Subcutaneous abdominal adipose tissue (tissue), 5 donors: ENCODE results near the gene EAF1.
A peak's percentile ranks its signal among the peaks of the same experiment; 100 is the strongest.

ENCODE experiments used
- H3K27ac ChIP-seq: one replicate; pipeline ENCODE4 v1.7.0; 2013; ENCODE audit warnings: low read depth, mild to moderate bottlenecking, inconsistent platforms, low read length, moderate library complexity
- H3K27me3 ChIP-seq, 5 donors: one replicate each; pipeline ENCODE4 v1.7.0; 2013; ENCODE audit warnings: low read length in 5 of 5, inconsistent platforms in 1 of 5; ENCODE audit not compliant: control insufficient read depth in 5 of 5, insufficient read depth in 4 of 5
- H3K36me3 ChIP-seq, 5 donors: one replicate each; pipeline ENCODE4 v1.7.0; 2013; ENCODE audit warnings: low read length in 5 of 5; ENCODE audit not compliant: control insufficient read depth in 5 of 5, insufficient read depth in 5 of 5
- H3K4me1 ChIP-seq, 5 donors: one replicate each; pipeline ENCODE4 v1.7.0; 2013; ENCODE audit warnings: low read length in 5 of 5, mild to moderate bottlenecking in 3 of 5, moderate library complexity in 1 of 5; ENCODE audit not compliant: control insufficient read depth in 5 of 5, insufficient read depth in 5 of 5
- H3K4me3 ChIP-seq, 5 donors: one replicate each; pipeline ENCODE4 v1.7.0; 2013; ENCODE audit warnings: low read length in 5 of 5, low read depth in 1 of 5
- H3K9ac ChIP-seq, 5 donors: one replicate each; pipeline ENCODE4 v1.7.0; 2013; ENCODE audit warnings: low read length in 5 of 5, mild to moderate bottlenecking in 4 of 5, moderate library complexity in 3 of 5
- H3K9me3 ChIP-seq, 5 donors: one replicate each; pipeline ENCODE4 v1.7.0; 2013; ENCODE audit warnings: low read length in 5 of 5; ENCODE audit not compliant: control insufficient read depth in 5 of 5
- donor health status: healthy.
- donor health status: healthy.
- donor health status: healthy.
- donor health status: healthy.
- donor health status: healthy.

EAF1 gene

DNA sequence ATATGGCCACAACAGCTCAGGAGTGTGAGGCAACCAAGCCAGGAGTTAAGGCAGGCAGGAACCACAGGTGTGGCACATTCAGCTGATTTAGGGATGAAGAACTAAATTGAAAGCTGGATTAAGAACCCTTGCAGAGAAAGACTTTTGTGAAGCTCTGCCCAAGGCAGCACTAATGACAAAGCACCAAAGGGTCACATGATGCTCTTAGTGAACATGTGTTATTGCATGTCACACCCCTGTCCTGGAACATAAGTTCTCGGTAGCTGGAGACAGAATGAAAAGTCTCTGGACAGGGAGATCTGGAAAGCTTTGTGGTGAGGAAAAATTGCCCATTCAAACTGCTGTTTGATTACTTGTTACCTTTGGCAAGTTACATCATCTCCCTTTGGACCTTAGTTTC lies 3.2 kb downstream of the EAF1 start:
- Histone ChIP-seq H3K36me3 (peaks cover 25 to 47% (median 41%) of the 10 kb centered on the region in 5 donors), H3K4me3 (no peak overlapping the region), H3K27me3 (no peaks in the 10 kb centered on the region), H3K4me1 (peaks cover 2 to 37% (median 30%) of the 10 kb centered on the region in 5 donors), H3K9me3 (no peaks in the 10 kb centered on the region), H3K27ac (no peak overlapping the region), H3K9ac (peak overlapping the region in 1 of 5 donors; percentile 20)

DNA sequence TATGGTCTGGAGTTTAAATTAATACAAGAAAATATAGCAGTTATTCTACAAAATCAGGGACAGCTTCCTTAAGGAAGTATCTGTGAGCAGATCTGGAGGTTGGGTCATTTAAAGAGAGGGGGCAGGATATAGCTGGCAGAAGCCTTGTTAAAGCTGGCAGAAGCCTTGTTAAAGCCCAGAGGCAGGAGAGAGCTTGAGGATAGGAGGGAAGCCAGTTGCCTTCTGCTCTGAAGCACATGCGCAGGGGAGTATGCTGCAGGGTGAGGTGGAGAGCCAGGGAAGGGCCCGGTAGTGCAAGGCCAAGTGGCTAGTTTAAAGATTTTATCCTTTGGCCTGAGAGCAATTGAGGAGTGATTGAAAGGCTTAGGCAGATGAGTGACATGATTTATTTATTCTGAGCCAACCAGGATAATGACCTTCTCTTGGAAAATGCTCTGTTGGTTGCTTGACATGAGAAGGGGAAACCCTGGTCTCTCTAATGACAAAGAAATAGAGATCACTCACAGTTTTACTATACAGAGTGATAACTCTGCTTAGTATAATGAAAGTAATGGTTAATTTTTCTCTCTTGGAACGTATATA lies 3.9 kb downstream of the EAF1 start:
- no peaks in the 10 kb centered on the region for H3K9me3 ChIP-seq
- no peak overlapping the region for H3K27ac ChIP-seq
- no peaks in the 10 kb centered on the region for H3K27me3 ChIP-seq
- H3K9ac ChIP-seq = peak overlapping the region in 1 of 5 donors; percentile 13
- H3K4me3 ChIP-seq = no peak overlapping the region
- peaks cover 2 to 33% (median 26%) of the 10 kb centered on the region in 5 donors for H3K4me1 ChIP-seq
- H3K36me3 ChIP-seq = peaks cover 30 to 54% (median 49%) of the 10 kb centered on the region in 5 donors

DNA sequence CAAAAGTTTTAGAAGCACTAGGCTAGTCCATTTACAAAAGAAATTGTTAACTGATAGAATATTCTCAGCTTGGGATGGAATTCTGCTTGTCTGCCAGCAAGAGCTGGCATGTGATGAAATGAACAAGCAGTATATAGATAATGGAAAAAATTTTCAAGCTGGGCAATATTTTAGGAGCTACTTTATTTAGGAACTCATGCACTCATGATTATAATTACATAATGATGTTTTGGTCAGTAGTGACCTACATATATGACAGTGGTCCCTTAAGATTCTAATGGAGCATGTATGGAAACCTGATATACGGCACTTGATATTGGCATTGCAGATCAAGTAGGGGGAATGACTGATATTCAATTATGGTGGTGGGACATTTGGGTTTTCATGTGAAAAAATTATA lies 6.1 kb downstream of the EAF1 start:
- no peak overlapping the region for H3K4me3 ChIP-seq
- H3K9me3 ChIP-seq = no peaks in the 10 kb centered on the region
- H3K36me3 ChIP-seq = peaks cover 42 to 75% (median 65%) of the 10 kb centered on the region in 5 donors
- no peaks in the 10 kb centered on the region for H3K27me3 ChIP-seq
- H3K27ac ChIP-seq = no peak overlapping the region
- no peak overlapping the region for H3K9ac ChIP-seq
- H3K4me1 ChIP-seq = peaks cover 2 to 17% (median 10%) of the 10 kb centered on the region in 5 donors

GRCh38 chr3:15434756-15435155 lies 7.4 kb downstream of the EAF1 start:
- Histone ChIP-seq H3K36me3 (peaks cover 50 to 87% (median 72%) of the 10 kb centered on the region in 5 donors), H3K27me3 (no peaks in the 10 kb centered on the region), H3K9me3 (no peaks in the 10 kb centered on the region), H3K27ac (no peak overlapping the region), H3K9ac (no peak overlapping the region), H3K4me3 (no peak overlapping the region), H3K4me1 (peaks cover 0 to 7% (median 0%) of the 10 kb centered on the region in 5 donors)

GRCh38 chr3:15436246-15436645 lies 8.8 kb downstream of the EAF1 start:
- H3K36me3 ChIP-seq = peaks cover 56 to 93% (median 83%) of the 10 kb centered on the region in 5 donors
- no peak overlapping the region for H3K9ac ChIP-seq
- H3K4me3 ChIP-seq = no peak overlapping the region
- no peaks in the 10 kb centered on the region for H3K9me3 ChIP-seq
- H3K4me1 ChIP-seq = peaks cover 0 to 2% (median 0%) of the 10 kb centered on the region in 5 donors
- H3K27ac ChIP-seq = no peak overlapping the region
- H3K27me3 ChIP-seq = no peaks in the 10 kb centered on the region

GRCh38 chr3:15438983-15439382 lies 11.6 kb downstream of the EAF1 start:
- H3K9me3 ChIP-seq = no peaks in the 10 kb centered on the region
- H3K4me1 ChIP-seq = no peaks in the 10 kb centered on the region
- H3K27me3 ChIP-seq = no peaks in the 10 kb centered on the region
- H3K36me3 ChIP-seq = peaks cover 47 to 94% (median 81%) of the 10 kb centered on the region in 5 donors
- H3K9ac ChIP-seq = no peak overlapping the region
- H3K4me3 ChIP-seq = no peak overlapping the region
- no peak overlapping the region for H3K27ac ChIP-seq

DNA sequence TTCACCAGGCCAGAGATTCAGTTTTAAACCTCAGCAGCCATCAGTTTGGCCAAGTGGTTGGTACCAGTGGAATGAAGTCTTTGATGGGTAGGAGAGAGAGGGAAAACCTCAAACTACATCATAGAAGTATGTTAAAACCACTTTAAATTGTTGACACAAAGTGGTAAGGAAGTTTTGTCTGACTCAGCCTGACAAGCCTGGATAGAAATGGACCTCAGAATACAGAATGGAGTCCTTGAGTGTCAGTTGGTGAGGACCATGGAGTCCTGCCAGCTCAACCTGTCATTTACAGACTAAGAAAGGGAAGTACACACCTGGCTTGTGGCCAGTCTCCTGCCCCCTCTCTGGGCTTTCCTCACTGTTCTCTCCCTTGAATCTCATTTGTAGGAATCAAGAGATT lies 12.1 kb downstream of the EAF1 start:
- Histone ChIP-seq H3K4me1 (no peaks in the 10 kb centered on the region), H3K9me3 (no peaks in the 10 kb centered on the region), H3K27me3 (no peaks in the 10 kb centered on the region), H3K27ac (no peak overlapping the region), H3K9ac (no peak overlapping the region), H3K36me3 (peaks cover 44 to 90% (median 77%) of the 10 kb centered on the region in 5 donors), H3K4me3 (no peak overlapping the region)

- H3K4me3 ChIP-seq = no peak overlapping the region
- no peaks in the 10 kb centered on the region for H3K4me1 ChIP-seq
- H3K27me3 ChIP-seq = no peaks in the 10 kb centered on the region
- no peaks in the 10 kb centered on the region for H3K9me3 ChIP-seq
- H3K27ac ChIP-seq = no peak overlapping the region
- H3K9ac ChIP-seq = no peak overlapping the region
- H3K36me3 ChIP-seq = peaks cover 31 to 76% (median 67%) of the 10 kb centered on the region in 5 donors
Observed at GRCh38 chr3:15440891-15441290, 13.5 kb downstream of the EAF1 start.

- H3K27ac ChIP-seq = no peak overlapping the region
Observed at GRCh38 chr3:15443826-15444524, 16.6 kb downstream of the EAF1 start.

GRCh38 chr3:15449489-15450224 lies 22.3 kb downstream of the EAF1 start:
- Histone ChIP-seq H3K36me3 (peaks cover 0 to 29% (median 13%) of the 10 kb centered on the region in 5 donors), H3K4me3 (no peak overlapping the region), H3K9me3 (no peaks in the 10 kb centered on the region), H3K27ac (no peak overlapping the region), H3K4me1 (no peaks in the 10 kb centered on the region), H3K27me3 (no peaks in the 10 kb centered on the region), H3K9ac (no peak overlapping the region)

More at GRCh38 chr3:15443826-15444524, 16.6 kb downstream of the EAF1 start:
- no peaks in the 10 kb centered on the region for H3K4me1 ChIP-seq
- no peaks in the 10 kb centered on the region for H3K9me3 ChIP-seq
- H3K9ac ChIP-seq = no peak overlapping the region
- no peak overlapping the region for H3K4me3 ChIP-seq
- peaks cover 15 to 50% (median 43%) of the 10 kb centered on the region in 5 donors for H3K36me3 ChIP-seq
- no peaks in the 10 kb centered on the region for H3K27me3 ChIP-seq
